HepG2 (cell line): ENCODE data around the gene ITCH. TPM values are rescaled to one million over a fixed set of nuclear protein-coding genes. Genes with fewer than 3 reads are reported as not detected.
A peak's percentile ranks its signal among the peaks of the same experiment; 100 is the strongest.

Experiments used
- ATAC-seq: fragments of 200-7000 bp; cut with Tn5 transposase; 3 replicates; pipeline ENCODE4 v1.9.1; 2020; ENCODE audit warnings: mild to moderate bottlenecking, moderate library complexity
- BruUV-seq: library from RNA; stranded (reverse); fragments of 400-500 nt; replicated peaks from 2 replicates; lab custom pipeline; 2021; lab: Mats Ljungman, UMichigan
- CTCF ChIA-PET: fragments of 300-600 bp; formaldehyde crosslinking; extraction: SDS; loops from one replicate; lab custom pipeline; 2021; ENCODE audit warnings: low total read pairs, inconsistent platforms, low intra/inter-chr PET ratio; lab: Yijun Ruan, JAX
- POLR2A ChIA-PET: fragments of 350-600 bp; sonication (Branson Sonifier 250); formaldehyde crosslinking; loops from one replicate; lab custom pipeline; 2020; ENCODE audit warnings: antibody characterized with exemption, inconsistent platforms; lab: Yijun Ruan, JAX
- DNase-seq: peaks from one replicate; pipeline ENCODE4 v3.0.0-alpha.2; 2015; ENCODE audit warnings: low spot score
- FAIRE-seq: peaks from 3 replicates; lab custom pipeline; 2011; peaks lifted over from hg19 to GRCh38; lab: Jason Lieb, UNC
- H2AFZ ChIP-seq: one replicate; pipeline ENCODE4 v1.6.1; 2011; ENCODE audit warnings: low read length, inconsistent platforms
- H3K27ac ChIP-seq: fragments of 300-600 bp; 3 replicates; pipeline ENCODE4 v1.8.0; 2011; ENCODE audit warnings: mixed run types, mild to moderate bottlenecking, mixed read lengths, low read length, inconsistent platforms; ENCODE audit not compliant: insufficient read depth; ENCODE audit errors: extremely low read length
- H3K27me3 ChIP-seq, 2 experiments: fragments of 200-600 bp in 1 of 2; 2 replicates in 1 of 2; 3 replicates in 1 of 2; pipeline versions ENCODE4 v1.6.0 to v1.8.0; 2011; ENCODE audit warnings: low read length in 2 of 2, mild to moderate bottlenecking in 2 of 2, moderate library complexity in 2 of 2, inconsistent platforms in 1 of 2; ENCODE audit not compliant: insufficient read depth in 2 of 2, control insufficient read depth in 1 of 2
- H3K36me3 ChIP-seq, 2 experiments: fragments of 200-600 bp in 1 of 2; replicated peaks in 1 of 2; 2 replicates in 1 of 2; 3 replicates in 1 of 2; pipeline versions ENCODE4 v1.5.1 to v1.8.0; 2011; ENCODE audit warnings: low read length in 2 of 2, inconsistent platforms in 1 of 2; ENCODE audit not compliant: insufficient read depth in 2 of 2, control insufficient read depth in 1 of 2
- H3K4me1 ChIP-seq: 2 replicates; pipeline ENCODE4 v1.5.1; 2012; ENCODE audit warnings: low read length, inconsistent platforms; ENCODE audit not compliant: insufficient read depth
- H3K4me2 ChIP-seq: 2 replicates; pipeline ENCODE4 v1.6.0; 2011; ENCODE audit warnings: low read depth, low read length, inconsistent platforms
- H3K4me3 ChIP-seq, 3 experiments: fragments of 200-600 bp in 1 of 3; sonication (generic), shearing (Covaris generic) in 1 of 3; replicated peaks in 1 of 3; 2 replicates each; pipeline ENCODE4 v1.5.1; 2011 to 2016; ENCODE audit warnings: low read length in 3 of 3, inconsistent platforms in 2 of 3, low read depth in 2 of 3, mild to moderate bottlenecking in 2 of 3, control low read depth in 1 of 3, mixed read lengths in 1 of 3; ENCODE audit not compliant: insufficient read depth in 1 of 3
- H3K79me2 ChIP-seq: one replicate; pipeline ENCODE4 v1.6.1; 2011; ENCODE audit warnings: low read length, inconsistent platforms; ENCODE audit not compliant: insufficient read depth
- H3K9ac ChIP-seq: 2 replicates; pipeline ENCODE4 v1.6.0; 2011; ENCODE audit warnings: mild to moderate bottlenecking, low read depth, low read length, inconsistent platforms; ENCODE audit not compliant: insufficient read depth
- H3K9me3 ChIP-seq: 2 replicates; pipeline ENCODE4 v1.5.1; 2012; ENCODE audit warnings: mild to moderate bottlenecking, low read length
- H4K20me1 ChIP-seq: 2 replicates; pipeline ENCODE4 v1.6.0; 2011; ENCODE audit warnings: inconsistent platforms, mild to moderate bottlenecking, low read length, moderate library complexity; ENCODE audit not compliant: insufficient read depth
- DBP ChIP-seq: sonication (generic); formaldehyde crosslinking; IDR thresholded peaks from 2 replicates; pipeline ENCODE4 v1.4.0; 2020; ENCODE audit warnings: missing genetic modification reagents; ENCODE audit errors: not compliant biosample characterization
- POLR2AphosphoS2 ChIP-seq: IDR thresholded peaks from 2 replicates; pipeline ENCODE4 v1.6.1; 2011; ENCODE audit warnings: low read depth, low read length, improper control_type of control experiment
- PRPF4 ChIP-seq: fragments of 200-400 bp; formaldehyde crosslinking; IDR thresholded peaks from 2 replicates; pipeline ENCODE4 v1.6.1; 2016; ENCODE audit warnings: low read length, low read depth; ENCODE audit not compliant: poor library complexity, severe bottlenecking
- SIN3B ChIP-seq: fragments of 150-350 bp; IDR thresholded peaks from 2 replicates; pipeline ENCODE4 v1.6.1; 2014; ENCODE audit warnings: low read length
- SP2 ChIP-seq: sonication (generic); formaldehyde crosslinking; IDR thresholded peaks from 2 replicates; pipeline ENCODE4 v1.5.1; 2020; ENCODE audit warnings: mild to moderate bottlenecking, missing genetic modification reagents
- SRSF9 ChIP-seq: fragments of 200-400 bp; formaldehyde crosslinking; IDR thresholded peaks from 2 replicates; pipeline ENCODE4 v1.6.1; 2018; ENCODE audit warnings: borderline replicate concordance, mild to moderate bottlenecking, low read depth, low read length; ENCODE audit not compliant: insufficient read depth, poor library complexity, severe bottlenecking
- TBX2 ChIP-seq: sonication (generic); formaldehyde crosslinking; IDR thresholded peaks from 2 replicates; pipeline ENCODE4 v1.5.0; 2020; ENCODE audit warnings: missing genetic modification reagents, mild to moderate bottlenecking, borderline replicate concordance
- ZBTB33 ChIP-seq: sonication (generic); formaldehyde crosslinking; IDR thresholded peaks from 2 replicates; pipeline ENCODE4 v1.4.0; 2020; ENCODE audit warnings: missing genetic modification reagents
- ZEB1 ChIP-seq: IDR thresholded peaks from 2 replicates; pipeline ENCODE4 v1.6.1; 2012; ENCODE audit warnings: mild to moderate bottlenecking, low read depth, inconsistent platforms; ENCODE audit not compliant: insufficient replicate concordance
- ZFY ChIP-seq: sonication (generic); formaldehyde crosslinking; IDR thresholded peaks from 2 replicates; pipeline ENCODE4 v1.4.0; 2020; ENCODE audit warnings: missing genetic modification reagents
- ZMYM3 ChIP-seq: sonication (generic); formaldehyde crosslinking; IDR thresholded peaks from 2 replicates; pipeline ENCODE4 v1.5.1; 2020; ENCODE audit warnings: mild to moderate bottlenecking, missing genetic modification reagents
- ZNF761 ChIP-seq: sonication (generic); formaldehyde crosslinking; conservative IDR thresholded peaks from 2 replicates; pipeline ENCODE4 v1.4.0; 2020; ENCODE audit warnings: mild to moderate bottlenecking, missing genetic modification reagents
- WGBS: methylation state at CpG from one replicate; pipeline ENCODE4 v1.1.6; 2017; ENCODE audit warnings: low lambda C conversion rate; 5-methylcytosine and 5-hydroxymethylcytosine counted together
- in situ Hi-C: cut with HindIII; loops from 2 replicates; pipeline ENCODE4 v1.10.0; 2017; ENCODE audit warnings: low pct_unique_long_range_greater_than_20kb; ENCODE audit not compliant: extremely low pct_ligation_motif_present
- intact Hi-C: fragments of 100-400 bp; cut with micrococcal nuclease; formaldehyde crosslinking; loops from one replicate; pipeline ENCODE4 v1.10.0; 2022; ENCODE audit not compliant: unreplicated experiment
- polyA plus RNA-seq, 8 experiments: library from polyadenylated mRNA; depleted of rRNA in 3 of 8; stranded (reverse) in 7 of 8; unstranded in 1 of 8; fragments of >200 nt; fragmentation: Illumina TruSeq in 4 of 8; extraction: Trizol in 4 of 8; gene quantifications; 2 replicates each; pipeline versions ENCODE4 v1.2.1 to v1.2.3, GENCODE V29; 2011 to 2016; ENCODE audit warnings: low read depth in 4 of 8, missing spikeins in 1 of 8, mixed read lengths in 1 of 8; ENCODE audit not compliant: insufficient read depth in 1 of 8
- total RNA-seq, 5 experiments: library from RNA; depleted of rRNA; stranded (reverse); fragments of >200 nt; fragmentation: Illumina TruSeq; extraction: Trizol; gene quantifications; 2 replicates each; pipeline ENCODE4 v1.2.3, GENCODE V29; 2016; ENCODE audit warnings: low read depth in 1 of 5
- TF ChIP-seq, protein P1 (sequence below): sonication (generic); formaldehyde crosslinking; IDR thresholded peaks from 2 replicates; pipeline ENCODE4 v1.5.0; 2020; ENCODE audit warnings: mild to moderate bottlenecking, missing genetic modification reagents
- TF ChIP-seq, protein P2 (sequence below): sonication (generic); formaldehyde crosslinking; IDR thresholded peaks from 2 replicates; pipeline ENCODE4 v1.5.1; 2020; ENCODE audit warnings: mild to moderate bottlenecking, missing genetic modification reagents, moderate library complexity

The ITCH gene
- total and polyA plus RNA-seq, 2 of the 13 experiments (the other 11 are each of a cell fraction or from before 2014, with no cell fraction given), result 20.5 to 112 TPM

DNA sequence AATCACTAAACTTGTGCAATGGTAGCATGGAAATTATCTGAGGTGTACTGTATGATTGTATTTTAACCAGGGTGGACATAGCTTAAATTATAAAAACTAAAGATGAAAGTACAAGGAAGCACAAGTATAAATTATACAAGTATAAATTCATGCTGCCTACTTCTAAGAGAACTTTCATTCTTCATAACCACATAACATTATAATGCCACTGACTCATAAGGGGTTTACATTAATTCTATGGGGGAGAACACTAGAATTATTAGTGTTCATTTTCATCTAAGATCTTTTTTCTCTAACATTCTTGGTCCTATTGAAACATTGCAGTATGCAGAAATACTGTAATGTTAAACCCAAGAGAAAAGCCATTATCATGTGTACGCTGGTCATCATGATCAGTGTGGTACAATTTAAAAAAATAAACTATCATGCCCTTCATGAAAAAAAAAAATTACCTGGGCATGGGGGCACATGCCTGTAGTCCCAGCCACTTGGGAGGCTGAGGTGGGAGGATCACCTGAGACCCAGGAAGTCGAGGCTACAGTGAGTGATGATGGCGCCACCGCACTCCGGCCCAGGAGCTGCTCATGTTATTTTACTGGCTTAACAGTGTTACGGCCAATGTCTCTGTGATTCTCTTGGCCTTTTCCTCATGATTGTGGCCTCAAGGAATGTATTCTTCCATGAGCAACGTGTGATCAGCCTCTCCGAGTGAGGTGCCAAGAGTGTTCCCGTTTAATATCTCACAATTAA is 34.0 kb upstream of the ITCH start:
- WGBS, result 61% methylated on average over 9 of the region's 9 CpGs
- POLR2A ChIA-PET, result interaction anchor here (0.7 to 1.5 kb wide), 3 partner anchors 9 to 26 kb away, joined by 3 to 4 read pairs (median 3); partner anchors contain the start of gene AHCY
- peaks cover 55% of the 10 kb centered on the region for H3K4me1 ChIP-seq
- H3K27me3 ChIP-seq, result 0 out of 5 replicates have a peak, but pooled peaks cover 0 to 2% of the 10 kb centered on the region in 2 experiments
- DNase-seq, result no peak
- H3K79me2 ChIP-seq, result no peaks in the 10 kb centered on the region
- CTCF ChIA-PET, result no interaction called here
- no peak overlapping the region for H3K27ac ChIP-seq
- no peak overlapping the region for H3K4me3 ChIP-seq
- ATAC-seq, result no peak
- H4K20me1 ChIP-seq, result no peaks in the 10 kb centered on the region
- H3K9ac ChIP-seq, result no peak overlapping the region
- no peaks in the 10 kb centered on the region for H3K9me3 ChIP-seq
- H3K4me2 ChIP-seq, result no peak overlapping the region
- FAIRE-seq, result no peak
- in situ Hi-C loops, result no loop called here
- H3K36me3 ChIP-seq, result no peaks in the 10 kb centered on the region
- intact Hi-C loops, result no loop called here
- H2AFZ ChIP-seq, result no peak overlapping the region
- BruUV-seq, result no TSS peak
- TF ChIP-seq ZBTB33 (peak; percentile 77), ZEB1 (no peak), ZFY (no peak), DBP (no peak), ZNF761 (CRISPR knock-in tag) (no peak), PRPF4 (peak; percentile 22), SIN3B (no peak), POLR2AphosphoS2 (no peak), TBX2 (no peak), ZMYM3 (CRISPR knock-in tag) (peak; percentile 30; the same call in 1 of the 2 replicates), SP2 (CRISPR knock-in tag) (no peak), SRSF9 (no peak)
- TF ChIP-seq, protein P1, sequence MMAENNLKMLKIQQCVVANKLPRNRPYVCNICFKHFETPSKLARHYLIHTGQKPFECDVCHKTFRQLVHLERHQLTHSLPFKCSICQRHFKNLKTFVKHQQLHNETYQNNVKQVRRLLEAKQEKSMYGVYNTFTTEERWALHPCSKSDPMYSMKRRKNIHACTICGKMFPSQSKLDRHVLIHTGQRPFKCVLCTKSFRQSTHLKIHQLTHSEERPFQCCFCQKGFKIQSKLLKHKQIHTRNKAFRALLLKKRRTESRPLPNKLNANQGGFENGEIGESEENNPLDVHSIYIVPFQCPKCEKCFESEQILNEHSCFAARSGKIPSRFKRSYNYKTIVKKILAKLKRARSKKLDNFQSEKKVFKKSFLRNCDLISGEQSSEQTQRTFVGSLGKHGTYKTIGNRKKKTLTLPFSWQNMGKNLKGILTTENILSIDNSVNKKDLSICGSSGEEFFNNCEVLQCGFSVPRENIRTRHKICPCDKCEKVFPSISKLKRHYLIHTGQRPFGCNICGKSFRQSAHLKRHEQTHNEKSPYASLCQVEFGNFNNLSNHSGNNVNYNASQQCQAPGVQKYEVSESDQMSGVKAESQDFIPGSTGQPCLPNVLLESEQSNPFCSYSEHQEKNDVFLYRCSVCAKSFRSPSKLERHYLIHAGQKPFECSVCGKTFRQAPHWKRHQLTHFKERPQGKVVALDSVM (CRISPR knock-in tag), result peak; percentile 98
- TF ChIP-seq, protein P2, sequence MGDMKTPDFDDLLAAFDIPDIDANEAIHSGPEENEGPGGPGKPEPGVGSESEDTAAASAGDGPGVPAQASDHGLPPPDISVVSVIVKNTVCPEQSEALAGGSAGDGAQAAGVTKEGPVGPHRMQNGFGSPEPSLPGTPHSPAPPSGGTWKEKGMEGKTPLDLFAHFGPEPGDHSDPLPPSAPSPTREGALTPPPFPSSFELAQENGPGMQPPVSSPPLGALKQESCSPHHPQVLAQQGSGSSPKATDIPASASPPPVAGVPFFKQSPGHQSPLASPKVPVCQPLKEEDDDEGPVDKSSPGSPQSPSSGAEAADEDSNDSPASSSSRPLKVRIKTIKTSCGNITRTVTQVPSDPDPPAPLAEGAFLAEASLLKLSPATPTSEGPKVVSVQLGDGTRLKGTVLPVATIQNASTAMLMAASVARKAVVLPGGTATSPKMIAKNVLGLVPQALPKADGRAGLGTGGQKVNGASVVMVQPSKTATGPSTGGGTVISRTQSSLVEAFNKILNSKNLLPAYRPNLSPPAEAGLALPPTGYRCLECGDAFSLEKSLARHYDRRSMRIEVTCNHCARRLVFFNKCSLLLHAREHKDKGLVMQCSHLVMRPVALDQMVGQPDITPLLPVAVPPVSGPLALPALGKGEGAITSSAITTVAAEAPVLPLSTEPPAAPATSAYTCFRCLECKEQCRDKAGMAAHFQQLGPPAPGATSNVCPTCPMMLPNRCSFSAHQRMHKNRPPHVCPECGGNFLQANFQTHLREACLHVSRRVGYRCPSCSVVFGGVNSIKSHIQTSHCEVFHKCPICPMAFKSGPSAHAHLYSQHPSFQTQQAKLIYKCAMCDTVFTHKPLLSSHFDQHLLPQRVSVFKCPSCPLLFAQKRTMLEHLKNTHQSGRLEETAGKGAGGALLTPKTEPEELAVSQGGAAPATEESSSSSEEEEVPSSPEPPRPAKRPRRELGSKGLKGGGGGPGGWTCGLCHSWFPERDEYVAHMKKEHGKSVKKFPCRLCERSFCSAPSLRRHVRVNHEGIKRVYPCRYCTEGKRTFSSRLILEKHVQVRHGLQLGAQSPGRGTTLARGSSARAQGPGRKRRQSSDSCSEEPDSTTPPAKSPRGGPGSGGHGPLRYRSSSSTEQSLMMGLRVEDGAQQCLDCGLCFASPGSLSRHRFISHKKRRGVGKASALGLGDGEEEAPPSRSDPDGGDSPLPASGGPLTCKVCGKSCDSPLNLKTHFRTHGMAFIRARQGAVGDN (CRISPR knock-in tag), result no peak
